MG63 (cell line): ENCODE results near the gene GNL3. TPM values are rescaled to one million over a fixed set of nuclear protein-coding genes. Genes with fewer than 3 reads are reported as not detected.
"Not testable (repeated sequence)": the region's sequence is repeated elsewhere in the genome, so short reads cannot be mapped to it uniquely, and the experiment has no call there.

Source experiments
- DNase-seq: peaks from one replicate; pipeline ENCODE4 v3.0.0-alpha.2; 2020
- H3K27me3 ChIP-seq: fragments of 250-450 bp; sonication (Bioruptor Pico); 2 replicates; pipeline ENCODE4 v1.5.1; 2020; ENCODE audit warnings: mild to moderate bottlenecking, moderate library complexity
- H3K36me3 ChIP-seq: fragments of 250-450 bp; sonication (Bioruptor Pico); 2 replicates; pipeline ENCODE4 v1.5.1; 2020; ENCODE audit warnings: mild to moderate bottlenecking, moderate library complexity
- H3K4me3 ChIP-seq: fragments of 250-450 bp; sonication (Bioruptor Pico); 2 replicates; pipeline ENCODE4 v1.5.1; 2020; ENCODE audit warnings: mild to moderate bottlenecking, moderate library complexity
- H3K9me3 ChIP-seq: fragments of 250-450 bp; sonication (Bioruptor Pico); 2 replicates; pipeline ENCODE4 v1.5.1; 2020; ENCODE audit warnings: mild to moderate bottlenecking, moderate library complexity
- total RNA-seq: library from RNA; depleted of rRNA; stranded (reverse); fragments of >200 nt; shearing (Covaris generic); gene quantifications from 2 replicates; pipeline ENCODE4 v1.2.3, GENCODE V29; 2014; ENCODE audit warnings: low replicate concordance; rRNA removed

GNL3 gene
- 127 and 226 TPM in 2 replicates for total RNA-seq

- Histone ChIP-seq H3K4me3 (peak within 1 kb of the TSS; percentile 95), H3K9me3 (no peaks in the 10 kb centered on the region), H3K27me3 (no peaks in the 10 kb centered on the region), H3K36me3 (peaks cover 51% of the 10 kb centered on the region)
- peak; percentile 93 for DNase-seq
Observed at GRCh38 chr3:52685709-52686691, at the start of gene GNL3, which contains the start of gene PBRM1. GNL3 (plus strand) TSS chr3:52686032; CDS start chr3:52686093, 61 bp downstream. PBRM1 (minus strand) TSS chr3:52685913.

- Histone ChIP-seq H3K4me3 (no peak overlapping the region), H3K9me3 (no peaks in the 10 kb centered on the region), H3K27me3 (no peaks in the 10 kb centered on the region), H3K36me3 (peaks cover 11% of the 10 kb centered on the region; the same call in 1 of the 2 replicates)
- no peak for DNase-seq
Observed at GRCh38 chr3:52636673-52637072, 49.2 kb upstream of the GNL3 start.

GRCh38 chr3:52645549-52645948, 40.3 kb upstream of the GNL3 start:
- Histone ChIP-seq H3K9me3 (no peaks in the 10 kb centered on the region), H3K4me3 (no peak overlapping the region), H3K27me3 (no peaks in the 10 kb centered on the region), H3K36me3 (peaks cover 33% of the 10 kb centered on the region)
- DNase-seq, result no peak

GRCh38 chr3:52649461-52650210, 36.2 kb upstream of the GNL3 start:
- Histone ChIP-seq H3K4me3 (no peak overlapping the region), H3K9me3 (no peaks in the 10 kb centered on the region), H3K36me3 (peaks cover 32% of the 10 kb centered on the region), H3K27me3 (no peaks in the 10 kb centered on the region)
- DNase-seq, result peak; percentile 4

- Histone ChIP-seq H3K36me3 (peaks cover 36% of the 10 kb centered on the region), H3K27me3 (no peaks in the 10 kb centered on the region), H3K4me3 (no peak overlapping the region), H3K9me3 (no peaks in the 10 kb centered on the region)
- no peak for DNase-seq
Observed at GRCh38 chr3:52650439-52650838, 35.4 kb upstream of the GNL3 start.

GRCh38 chr3:52651592-52651991, 34.2 kb upstream of the GNL3 start:
- Histone ChIP-seq H3K27me3 (no peaks in the 10 kb centered on the region), H3K9me3 (no peaks in the 10 kb centered on the region), H3K4me3 (no peak overlapping the region), H3K36me3 (peaks cover 39% of the 10 kb centered on the region)
- no peak for DNase-seq

- Histone ChIP-seq H3K9me3 (no peaks in the 10 kb centered on the region), H3K36me3 (peaks cover 23% of the 10 kb centered on the region), H3K27me3 (no peaks in the 10 kb centered on the region), H3K4me3 (no peak overlapping the region)
- no peak for DNase-seq
Observed at GRCh38 chr3:52655895-52656294, 29.9 kb upstream of the GNL3 start.

GRCh38 chr3:52660046-52660445, 25.8 kb upstream of the GNL3 start:
- no peak for DNase-seq
- Histone ChIP-seq H3K27me3 (no peaks in the 10 kb centered on the region), H3K36me3 (peaks cover 34% of the 10 kb centered on the region), H3K9me3 (no peaks in the 10 kb centered on the region), H3K4me3 (no peak overlapping the region)

GRCh38 chr3:52663098-52663497, 22.7 kb upstream of the GNL3 start:
- H3K27me3 ChIP-seq, result no peaks in the 10 kb centered on the region
- no peak overlapping the region for H3K4me3 ChIP-seq
- no peak for DNase-seq
- H3K9me3 ChIP-seq, result no peaks in the 10 kb centered on the region
- peaks cover 24% of the 10 kb centered on the region for H3K36me3 ChIP-seq

GRCh38 chr3:52670621-52671521, 15.0 kb upstream of the GNL3 start:
- H3K9me3 ChIP-seq, result no peaks in the 10 kb centered on the region
- H3K27me3 ChIP-seq, result no peaks in the 10 kb centered on the region
- H3K4me3 ChIP-seq, result peak overlapping the region; percentile 8; the same call in 1 of the 2 replicates
- peak; percentile 83 for DNase-seq
- peaks cover 27% of the 10 kb centered on the region for H3K36me3 ChIP-seq

GRCh38 chr3:52671676-52672075, 14.2 kb upstream of the GNL3 start:
- Histone ChIP-seq H3K27me3 (no peaks in the 10 kb centered on the region), H3K9me3 (no peaks in the 10 kb centered on the region), H3K4me3 (no peak overlapping the region; the same call in 1 of the 2 replicates), H3K36me3 (peaks cover 28% of the 10 kb centered on the region)
- no peak for DNase-seq

- H3K36me3 ChIP-seq, result peaks cover 37% of the 10 kb centered on the region
Observed at GRCh38 chr3:52676201-52676600, 9.6 kb upstream of the GNL3 start.

GRCh38 chr3:52678265-52679198, 7.3 kb upstream of the GNL3 start:
- H3K4me3 ChIP-seq, result no peak overlapping the region
- H3K9me3 ChIP-seq, result no peaks in the 10 kb centered on the region
- H3K27me3 ChIP-seq, result no peaks in the 10 kb centered on the region
- DNase-seq, result no peak
- H3K36me3 ChIP-seq, result peaks cover 34% of the 10 kb centered on the region

More at GRCh38 chr3:52676201-52676600, 9.6 kb upstream of the GNL3 start:
- not testable (repeated sequence) for H3K4me3 ChIP-seq, DNase-seq, H3K9me3 ChIP-seq, H3K27me3 ChIP-seq

- H3K27me3 ChIP-seq, result no peaks in the 10 kb centered on the region
- H3K36me3 ChIP-seq, result peaks cover 34% of the 10 kb centered on the region
- H3K9me3 ChIP-seq, result no peaks in the 10 kb centered on the region
- DNase-seq, result no peak
- no peak overlapping the region for H3K4me3 ChIP-seq
Observed at GRCh38 chr3:52679199-52679538, 6.7 kb upstream of the GNL3 start.

GRCh38 chr3:52679811-52680210, 6.0 kb upstream of the GNL3 start:
- H3K9me3 ChIP-seq, result no peaks in the 10 kb centered on the region
- peaks cover 32% of the 10 kb centered on the region for H3K36me3 ChIP-seq
- no peak for DNase-seq
- no peak overlapping the region for H3K4me3 ChIP-seq
- no peaks in the 10 kb centered on the region for H3K27me3 ChIP-seq
